ENCODE data around the gene DNAH5. TPM values are rescaled to one million over a fixed set of nuclear protein-coding genes. Genes with fewer than 3 reads are reported as not detected.

The DNAH5 gene
- total RNA-seq, 3 donors from 2014 or later, result 0.48 to 14.4 (median 3.8) TPM

GRCh38 chr5:13731121-13731628 lies 213.3 kb downstream of the DNAH5 start:
- no peaks in the 10 kb centered on the region for H3K36me3 ChIP-seq
- no peaks in the 10 kb centered on the region for H3K9me3 ChIP-seq
- no peak overlapping the region for H3K4me3 ChIP-seq
- no peak for DNase-seq (ENCODE audit: low spot score in 2 of 2)
- H3K4me1 ChIP-seq, result no peaks in the 10 kb centered on the region
- H3K27me3 ChIP-seq, result no peaks in the 10 kb centered on the region
- intact Hi-C loops (cut with DNase I; ENCODE audit: low total_unique reads), result no loop called here
- no peak for TF ChIP-seq CTCF (IDR thresholded peaks at IDR 0.05)
- TF ChIP-seq POLR2A (IDR thresholded peaks at IDR 0.05), result no peak
- no peak for TF ChIP-seq POLR2AphosphoS5 (IDR thresholded peaks at IDR 0.05)
- no peak overlapping the region for H3K27ac ChIP-seq

- no peak for DNase-seq (ENCODE audit: low spot score in 2 of 2)
- Histone ChIP-seq H3K9me3 (no peaks in the 10 kb centered on the region), H3K27ac (no peak overlapping the region), H3K4me3 (no peak overlapping the region), H3K27me3 (no peaks in the 10 kb centered on the region), H3K36me3 (no peaks in the 10 kb centered on the region), H3K4me1 (no peaks in the 10 kb centered on the region)
- TF ChIP-seq CTCF (IDR thresholded peaks at IDR 0.05) (no peak), POLR2A (IDR thresholded peaks at IDR 0.05) (no peak)
- intact Hi-C loops (cut with DNase I; ENCODE audit: low total_unique reads), result no loop called here
These were observed 235.6 kb downstream of the DNAH5 start for GRCh38 chr5:13708906-13709305.

- intact Hi-C loops (cut with DNase I; ENCODE audit: low total_unique reads), result no loop called here
- no peaks in the 10 kb centered on the region for H3K9me3 ChIP-seq
- no peak for DNase-seq (ENCODE audit: low spot score in 2 of 2)
These were observed 236.1 kb downstream of the DNAH5 start for GRCh38 chr5:13708432-13708831.

GRCh38 chr5:13704396-13704795 lies 240.1 kb downstream of the DNAH5 start:
- H3K36me3 ChIP-seq, result no peaks in the 10 kb centered on the region
- no peak overlapping the region for H3K27ac ChIP-seq
- H3K4me3 ChIP-seq, result no peak overlapping the region
- H3K4me1 ChIP-seq, result no peaks in the 10 kb centered on the region
- intact Hi-C loops (cut with DNase I; ENCODE audit: low total_unique reads), result no loop called here
- H3K9me3 ChIP-seq, result no peaks in the 10 kb centered on the region
- TF ChIP-seq CTCF (IDR thresholded peaks at IDR 0.05) (no peak), POLR2AphosphoS5 (IDR thresholded peaks at IDR 0.05) (no peak), POLR2A (IDR thresholded peaks at IDR 0.05) (no peak)
- no peak for DNase-seq (ENCODE audit: low spot score in 2 of 2)
- no peaks in the 10 kb centered on the region for H3K27me3 ChIP-seq

More at GRCh38 chr5:13708432-13708831, 236.1 kb downstream of the DNAH5 start:
- Histone ChIP-seq H3K4me1 (no peaks in the 10 kb centered on the region), H3K36me3 (no peaks in the 10 kb centered on the region), H3K27me3 (no peaks in the 10 kb centered on the region), H3K27ac (no peak overlapping the region), H3K4me3 (no peak overlapping the region)
- TF ChIP-seq CTCF (IDR thresholded peaks at IDR 0.05) (no peak), POLR2A (IDR thresholded peaks at IDR 0.05) (no peak), POLR2AphosphoS5 (IDR thresholded peaks at IDR 0.05) (no peak)

GRCh38 chr5:13700626-13701025 lies 243.9 kb downstream of the DNAH5 start:
- no peaks in the 10 kb centered on the region for H3K9me3 ChIP-seq
- no peak overlapping the region for H3K27ac ChIP-seq
- intact Hi-C loops (cut with DNase I; ENCODE audit: low total_unique reads), result no loop called here
- no peaks in the 10 kb centered on the region for H3K27me3 ChIP-seq
- no peak overlapping the region for H3K4me3 ChIP-seq
- DNase-seq (ENCODE audit: low spot score in 2 of 2), result no peak
- H3K36me3 ChIP-seq, result no peaks in the 10 kb centered on the region
- no peak for TF ChIP-seq POLR2AphosphoS5 (IDR thresholded peaks at IDR 0.05)
- no peak for TF ChIP-seq POLR2A (IDR thresholded peaks at IDR 0.05)
- no peaks in the 10 kb centered on the region for H3K4me1 ChIP-seq

GRCh38 chr5:13698885-13699284 lies 245.6 kb downstream of the DNAH5 start:
- intact Hi-C loops (cut with DNase I; ENCODE audit: low total_unique reads), result no loop called here
- H3K4me1 ChIP-seq, result no peaks in the 10 kb centered on the region
- H3K27ac ChIP-seq, result no peak overlapping the region
- H3K4me3 ChIP-seq, result no peak overlapping the region
- H3K27me3 ChIP-seq, result no peaks in the 10 kb centered on the region
- H3K9me3 ChIP-seq, result no peaks in the 10 kb centered on the region
- H3K36me3 ChIP-seq, result no peaks in the 10 kb centered on the region
- DNase-seq (ENCODE audit: low spot score in 2 of 2), result no peak
- TF ChIP-seq POLR2AphosphoS5 (IDR thresholded peaks at IDR 0.05) (no peak), CTCF (IDR thresholded peaks at IDR 0.05) (no peak), POLR2A (IDR thresholded peaks at IDR 0.05) (no peak)
